Jurkat, Clone E6-1 (cell line): Measurements from ENCODE around the gene GJD4. TPM values are rescaled to one million over a fixed set of nuclear protein-coding genes. Genes with fewer than 3 reads are reported as not detected.

Source experiments
- DNase-seq: peaks from one replicate; pipeline ENCODE4 v3.0.0-alpha.2; 2011; ENCODE audit warnings: low read depth, low spot score
- H3K4me3 ChIP-seq: 2 replicates; pipeline ENCODE4 v1.5.1; 2011; ENCODE audit warnings: mild to moderate bottlenecking, low read length, control low read depth, moderate library complexity
- polyA plus RNA-seq: library from polyadenylated mRNA; unstranded; fragments of >200 nt; gene quantifications from one replicate; pipeline ENCODE4 v1.2.1, GENCODE V29; 2012; ENCODE audit warnings: missing spikeins; ENCODE audit not compliant: insufficient read length, insufficient read depth

Gene GJD4
- not detected for polyA plus RNA-seq

- no peak within 1 kb of the TSS for H3K4me3 ChIP-seq
- no peak for DNase-seq
Observed at GRCh38 chr10:35605191-35605590, at the start of gene GJD4. TSS of gene GJD4 (plus strand) at chr10:35605341. CDS start at chr10:35605568, 227 bp downstream.

GRCh38 chr10:35555962-35556930, 48.9 kb upstream of the GJD4 start:
- H3K4me3 ChIP-seq = no peak overlapping the region
- DNase-seq = no peak

- no peak for DNase-seq
- no peak overlapping the region for H3K4me3 ChIP-seq
Observed at GRCh38 chr10:35558276-35558675, 46.9 kb upstream of the GJD4 start.

GRCh38 chr10:35559416-35559815, 45.7 kb upstream of the GJD4 start:
- no peak for DNase-seq
- no peak overlapping the region for H3K4me3 ChIP-seq

- no peak overlapping the region for H3K4me3 ChIP-seq
- DNase-seq = no peak
Observed at GRCh38 chr10:35561715-35562114, 43.4 kb upstream of the GJD4 start.

GRCh38 chr10:35562427-35562826, 42.7 kb upstream of the GJD4 start:
- H3K4me3 ChIP-seq = no peak overlapping the region
- DNase-seq = no peak

- DNase-seq = peak; percentile 64
Observed at GRCh38 chr10:35563261-35563891, 41.8 kb upstream of the GJD4 start.

GRCh38 chr10:35564341-35564968, 40.7 kb upstream of the GJD4 start:
- H3K4me3 ChIP-seq = no peak overlapping the region
- peak; percentile 45 for DNase-seq

More at GRCh38 chr10:35563261-35563891, 41.8 kb upstream of the GJD4 start:
- H3K4me3 ChIP-seq = no peak overlapping the region

- no peak for DNase-seq
- no peak overlapping the region for H3K4me3 ChIP-seq
Observed at GRCh38 chr10:35565602-35566081, 39.5 kb upstream of the GJD4 start.

- no peak for DNase-seq
Observed at GRCh38 chr10:35567951-35568350, 37.2 kb upstream of the GJD4 start.

GRCh38 chr10:35568483-35569015, 36.6 kb upstream of the GJD4 start:
- H3K4me3 ChIP-seq = no peak overlapping the region
- DNase-seq = no peak

More at GRCh38 chr10:35567951-35568350, 37.2 kb upstream of the GJD4 start:
- H3K4me3 ChIP-seq = no peak overlapping the region

- no peak overlapping the region for H3K4me3 ChIP-seq
- no peak for DNase-seq
Observed at GRCh38 chr10:35569111-35569707, 35.9 kb upstream of the GJD4 start.

- H3K4me3 ChIP-seq = no peak overlapping the region
- DNase-seq = no peak
Observed at GRCh38 chr10:35569836-35570235, 35.3 kb upstream of the GJD4 start.

- no peak overlapping the region for H3K4me3 ChIP-seq
- DNase-seq = no peak
Observed at GRCh38 chr10:35570397-35570796, 34.7 kb upstream of the GJD4 start.

- no peak for DNase-seq
- H3K4me3 ChIP-seq = no peak overlapping the region
Observed at GRCh38 chr10:35572583-35572982, 32.6 kb upstream of the GJD4 start.

- DNase-seq = no peak
- no peak overlapping the region for H3K4me3 ChIP-seq
Observed at GRCh38 chr10:35573796-35574195, 31.3 kb upstream of the GJD4 start.

- no peak overlapping the region for H3K4me3 ChIP-seq
- DNase-seq = no peak
Observed at GRCh38 chr10:35574924-35575352, 30.2 kb upstream of the GJD4 start.

- H3K4me3 ChIP-seq = no peak overlapping the region
- DNase-seq = no peak
Observed at GRCh38 chr10:35575640-35576039, 29.5 kb upstream of the GJD4 start.

GRCh38 chr10:35576730-35577129, 28.4 kb upstream of the GJD4 start:
- DNase-seq = no peak

More at GRCh38 chr10:35576730-35577129, 28.4 kb upstream of the GJD4 start:
- H3K4me3 ChIP-seq = no peak overlapping the region
